Osteoblast (primary cell): ENCODE measurements around the gene WDTC1. TPM values are rescaled to one million over a fixed set of nuclear protein-coding genes. Genes with fewer than 3 reads are reported as not detected.

Source experiments
- DNase-seq: peaks from one replicate; pipeline ENCODE4 v3.0.0; 2011; ENCODE audit warnings: low spot score, mixed read lengths; ENCODE audit not compliant: insufficient read length; ENCODE audit errors: missing footprints
- H2AFZ ChIP-seq: 2 replicates; pipeline ENCODE4 v1.6.0; 2011; ENCODE audit warnings: mild to moderate bottlenecking, low read length
- H3K27ac ChIP-seq: 2 replicates; pipeline ENCODE4 v1.5.1; 2011; ENCODE audit warnings: mild to moderate bottlenecking, low read depth, low read length, moderate library complexity
- H3K27me3 ChIP-seq: 2 replicates; pipeline ENCODE4 v1.6.0; 2012; ENCODE audit warnings: mild to moderate bottlenecking, control low read depth, inconsistent platforms, low read length, moderate library complexity; ENCODE audit not compliant: insufficient read depth
- H3K36me3 ChIP-seq: 2 replicates; pipeline ENCODE4 v1.5.1; 2011; ENCODE audit warnings: mild to moderate bottlenecking, low read length, control low read depth, moderate library complexity; ENCODE audit not compliant: insufficient read depth
- H3K4me1 ChIP-seq: 2 replicates; pipeline ENCODE4 v1.5.1; 2011; ENCODE audit warnings: mild to moderate bottlenecking, low read length, control low read depth, moderate library complexity; ENCODE audit not compliant: insufficient read depth
- H3K4me2 ChIP-seq: 2 replicates; pipeline ENCODE4 v1.6.0; 2011; ENCODE audit warnings: mild to moderate bottlenecking, low read length; ENCODE audit not compliant: insufficient read depth
- H3K4me3 ChIP-seq: fragments of 200-600 bp; sonication (generic); 3 replicates; pipeline ENCODE4 v1.5.1; 2012; ENCODE audit warnings: mild to moderate bottlenecking, low read length, inconsistent platforms; ENCODE audit not compliant: insufficient read depth
- H3K79me2 ChIP-seq: 2 replicates; pipeline ENCODE4 v1.6.0; 2012; ENCODE audit warnings: mild to moderate bottlenecking, low read length, control low read depth, inconsistent platforms; ENCODE audit not compliant: insufficient read depth
- H3K9me3 ChIP-seq: 2 replicates; pipeline ENCODE4 v1.5.1; 2011; ENCODE audit warnings: low read depth, low read length, control low read depth
- H4K20me1 ChIP-seq: 2 replicates; pipeline ENCODE4 v1.6.0; 2012; ENCODE audit warnings: mild to moderate bottlenecking, low read length, control low read depth; ENCODE audit not compliant: insufficient read depth
- total RNA-seq: library from RNA; depleted of rRNA; stranded (reverse); fragments of >200 nt; gene quantifications from 2 replicates; pipeline ENCODE4 v1.2.3, GENCODE V29; 2012
- TF ChIP-seq, protein P1 (sequence below): IDR thresholded peaks from 2 replicates; pipeline ENCODE4 v1.5.1; 2011; ENCODE audit warnings: mild to moderate bottlenecking, low read depth, low read length, moderate library complexity; ENCODE audit errors: extremely low read depth

Gene WDTC1
- total RNA-seq, 1 donor: 34.4 TPM

DNA sequence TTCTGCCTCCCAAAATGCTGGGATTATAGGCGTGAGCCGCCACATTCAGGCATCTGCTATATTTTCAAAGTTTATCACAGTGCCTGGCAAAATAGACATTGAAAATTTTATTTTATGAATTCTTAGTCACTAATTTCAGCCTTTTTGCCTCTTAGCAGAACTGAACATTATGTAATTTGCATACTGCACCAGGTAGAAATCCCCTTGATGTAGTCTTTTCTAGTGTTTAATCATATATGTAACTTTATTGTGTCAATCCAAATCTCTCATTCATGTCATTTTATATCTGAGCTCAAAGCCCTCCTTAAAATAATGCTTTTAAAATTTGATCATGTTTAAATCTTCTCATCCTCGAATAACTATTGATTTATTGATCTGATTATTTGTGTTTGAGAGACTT, 19.2 kb downstream of the WDTC1 start:
- Histone ChIP-seq H3K27ac (no peak overlapping the region), H3K27me3 (no peaks in the 10 kb centered on the region), H4K20me1 (peaks cover 2% of the 10 kb centered on the region), H3K4me3 (no peak overlapping the region), H3K4me2 (no peak overlapping the region), H2AFZ (no peak overlapping the region), H3K79me2 (peaks cover 4% of the 10 kb centered on the region), H3K4me1 (peaks cover 3% of the 10 kb centered on the region), H3K36me3 (no peaks in the 10 kb centered on the region), H3K9me3 (no peaks in the 10 kb centered on the region)
- TF ChIP-seq, protein P1, sequence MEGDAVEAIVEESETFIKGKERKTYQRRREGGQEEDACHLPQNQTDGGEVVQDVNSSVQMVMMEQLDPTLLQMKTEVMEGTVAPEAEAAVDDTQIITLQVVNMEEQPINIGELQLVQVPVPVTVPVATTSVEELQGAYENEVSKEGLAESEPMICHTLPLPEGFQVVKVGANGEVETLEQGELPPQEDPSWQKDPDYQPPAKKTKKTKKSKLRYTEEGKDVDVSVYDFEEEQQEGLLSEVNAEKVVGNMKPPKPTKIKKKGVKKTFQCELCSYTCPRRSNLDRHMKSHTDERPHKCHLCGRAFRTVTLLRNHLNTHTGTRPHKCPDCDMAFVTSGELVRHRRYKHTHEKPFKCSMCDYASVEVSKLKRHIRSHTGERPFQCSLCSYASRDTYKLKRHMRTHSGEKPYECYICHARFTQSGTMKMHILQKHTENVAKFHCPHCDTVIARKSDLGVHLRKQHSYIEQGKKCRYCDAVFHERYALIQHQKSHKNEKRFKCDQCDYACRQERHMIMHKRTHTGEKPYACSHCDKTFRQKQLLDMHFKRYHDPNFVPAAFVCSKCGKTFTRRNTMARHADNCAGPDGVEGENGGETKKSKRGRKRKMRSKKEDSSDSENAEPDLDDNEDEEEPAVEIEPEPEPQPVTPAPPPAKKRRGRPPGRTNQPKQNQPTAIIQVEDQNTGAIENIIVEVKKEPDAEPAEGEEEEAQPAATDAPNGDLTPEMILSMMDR: no peak
- no peak for DNase-seq

DNA sequence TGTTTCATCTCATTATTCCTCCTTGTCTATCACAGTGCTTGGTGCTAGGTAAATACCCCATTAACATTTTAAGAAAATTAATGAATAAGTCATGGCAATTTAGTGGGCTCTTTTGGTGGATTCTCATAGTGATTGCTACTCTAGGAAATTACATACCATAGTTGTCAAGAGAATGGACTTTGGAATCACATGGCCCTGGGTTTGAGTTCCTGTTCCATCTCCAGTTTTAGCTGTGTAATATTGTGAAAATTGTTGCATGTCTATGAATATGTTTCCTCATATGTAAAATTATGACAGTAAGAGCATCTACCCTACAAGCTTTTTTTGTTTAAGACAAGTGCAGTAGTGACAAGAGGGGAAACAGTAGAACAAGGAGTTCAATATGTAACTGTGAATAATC, 20.7 kb downstream of the WDTC1 start:
- Histone ChIP-seq H3K36me3 (no peaks in the 10 kb centered on the region), H3K4me1 (peaks cover 3% of the 10 kb centered on the region), H3K27me3 (no peaks in the 10 kb centered on the region), H3K4me3 (no peak overlapping the region), H4K20me1 (peaks cover 2% of the 10 kb centered on the region), H3K9me3 (no peaks in the 10 kb centered on the region), H2AFZ (no peak overlapping the region), H3K79me2 (peaks cover 4% of the 10 kb centered on the region), H3K4me2 (no peak overlapping the region), H3K27ac (no peak overlapping the region)
- TF ChIP-seq, protein P1: no peak
- no peak for DNase-seq

DNA sequence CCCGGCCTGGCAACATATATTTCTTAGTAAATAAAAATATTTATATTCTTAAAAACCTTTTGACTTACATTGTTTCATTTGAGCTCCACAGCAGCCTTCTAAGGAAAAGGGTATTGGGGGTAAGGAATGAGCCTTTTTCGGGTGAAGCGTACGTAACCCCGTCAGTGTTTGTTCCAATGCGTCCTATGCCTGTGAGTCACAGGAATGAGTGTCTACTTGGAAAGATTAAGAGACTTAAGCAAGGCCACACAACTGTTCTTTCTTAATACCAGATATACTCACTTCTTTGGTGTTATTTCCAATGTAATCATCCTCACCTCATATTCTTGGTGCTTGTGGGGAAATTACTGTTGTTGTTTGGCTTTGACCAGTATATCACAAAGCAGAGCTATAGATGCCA, 22.7 kb downstream of the WDTC1 start:
- no peaks in the 10 kb centered on the region for H3K36me3 ChIP-seq
- H3K27ac ChIP-seq: no peak overlapping the region
- peak; percentile 83 for DNase-seq
- H2AFZ ChIP-seq: no peak overlapping the region
- peaks cover 2% of the 10 kb centered on the region for H4K20me1 ChIP-seq
- H3K4me3 ChIP-seq: no peak overlapping the region
- H3K4me2 ChIP-seq: no peak overlapping the region
- no peaks in the 10 kb centered on the region for H3K27me3 ChIP-seq
- peaks cover 3% of the 10 kb centered on the region for H3K4me1 ChIP-seq
- H3K9me3 ChIP-seq: no peaks in the 10 kb centered on the region
- peaks cover 4% of the 10 kb centered on the region for H3K79me2 ChIP-seq
- TF ChIP-seq, protein P1: no peak

DNA sequence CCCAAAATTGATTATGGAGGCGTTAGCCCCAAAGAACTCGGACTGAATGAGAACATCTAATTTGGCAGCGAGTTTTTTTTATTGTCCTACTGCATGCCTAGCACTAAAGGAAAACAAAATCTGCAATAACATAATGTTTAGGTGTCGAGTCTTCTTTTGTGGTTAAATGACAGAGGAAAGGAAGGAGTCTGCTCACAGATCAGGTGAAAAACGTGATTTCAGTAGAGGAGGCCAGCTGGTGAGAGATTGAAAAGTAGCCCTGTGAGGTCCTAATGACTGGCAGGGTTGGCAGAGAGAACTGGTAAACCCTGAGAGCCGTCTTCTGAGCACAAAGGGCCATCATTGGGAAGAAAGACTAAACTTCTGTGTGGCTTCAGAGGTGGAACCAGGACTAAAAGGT, 24.2 kb downstream of the WDTC1 start:
- Histone ChIP-seq H2AFZ (no peak overlapping the region), H3K27ac (no peak overlapping the region), H3K36me3 (peaks cover 4% of the 10 kb centered on the region), H3K79me2 (peaks cover 4% of the 10 kb centered on the region), H3K27me3 (no peaks in the 10 kb centered on the region), H3K4me1 (peaks cover 3% of the 10 kb centered on the region), H3K4me3 (no peak overlapping the region), H4K20me1 (peaks cover 2% of the 10 kb centered on the region), H3K9me3 (no peaks in the 10 kb centered on the region), H3K4me2 (no peak overlapping the region)
- TF ChIP-seq, protein P1: no peak
- no peak for DNase-seq
